Colonic mucosa (tissue), 4 donors: ENCODE data around the gene NOP16. TPM values are rescaled to one million over a fixed set of nuclear protein-coding genes. Genes with fewer than 3 reads are reported as not detected.

ENCODE experiments used
- DNase-seq: peaks from one replicate; pipeline ENCODE4 v3.0.0-alpha.2; 2020
- H3K27ac ChIP-seq: fragments of 200-600 bp; one replicate; pipeline ENCODE4 v1.8.0; 2021
- H3K27me3 ChIP-seq: fragments of 200-600 bp; one replicate; pipeline ENCODE4 v1.8.0; 2021
- H3K36me3 ChIP-seq: fragments of 200-600 bp; one replicate; pipeline ENCODE4 v1.8.0; 2021
- H3K4me1 ChIP-seq: fragments of 200-600 bp; one replicate; pipeline ENCODE4 v1.8.0; 2021; ENCODE audit warnings: mild to moderate bottlenecking
- H3K4me3 ChIP-seq: fragments of 200-600 bp; one replicate; pipeline ENCODE4 v1.8.0; 2021
- H3K9ac ChIP-seq, 2 donors: one replicate each; pipeline ENCODE4 v1.7.0; 2013; ENCODE audit warnings: control low read depth in 2 of 2, low read depth in 2 of 2, low read length in 2 of 2
- H3K9me3 ChIP-seq: fragments of 200-600 bp; one replicate; pipeline ENCODE4 v1.8.0; 2021
- CTCF ChIP-seq: fragments of 200-600 bp; IDR thresholded peaks from one replicate; pipeline ENCODE4 v1.8.0; 2022; ENCODE audit warnings: antibody characterized with exemption, mild to moderate bottlenecking
- intact Hi-C: fragments of 100-400 bp; cut with DNase I; formaldehyde crosslinking; loops from one replicate; pipeline ENCODE4 v1.14.1; 2022
- total RNA-seq, 2 donors: library from RNA; stranded (reverse); fragmentation: NEBNext Ultra II Directional in 1 of 2; extraction: Animal tissue kit (Norgen Biotek cat#: 25700) in 1 of 2; gene quantifications; one replicate each; pipeline ENCODE4 v1.2.1, GENCODE V29; 2021
- donor health status: healthy.
- donor health status: DM: no; HTN: no; CAD: no.
- donor health status: DM: no; HTN: no; CAD: no.

Gene NOP16
- total RNA-seq, 2 donors from 2014 or later, result 17.1 to 45.7 TPM

GRCh38 chr5:176405656-176406435 is 17.4 kb upstream of the NOP16 start:
- intact Hi-C loops, result no loop called here
- TF ChIP-seq CTCF, result no peak
- H3K36me3 ChIP-seq, result no peaks in the 10 kb centered on the region
- peaks cover 24% of the 10 kb centered on the region for H3K4me1 ChIP-seq
- H3K27ac ChIP-seq, result peak overlapping the region; percentile 97
- no peaks in the 10 kb centered on the region for H3K9me3 ChIP-seq
- H3K4me3 ChIP-seq, result no peak overlapping the region
- no peaks in the 10 kb centered on the region for H3K27me3 ChIP-seq
- DNase-seq, result peak; percentile 64
- peak overlapping the region; percentile 43 to 84 for H3K9ac ChIP-seq

- TF ChIP-seq CTCF, result no peak
- no peak overlapping the region for H3K4me3 ChIP-seq
- no peaks in the 10 kb centered on the region for H3K27me3 ChIP-seq
- no peaks in the 10 kb centered on the region for H3K9me3 ChIP-seq
- H3K27ac ChIP-seq, result peak overlapping the region; percentile 97
- peak; percentile 17 for DNase-seq
- no peaks in the 10 kb centered on the region for H3K36me3 ChIP-seq
- intact Hi-C loops, result no loop called here
- H3K4me1 ChIP-seq, result peaks cover 24% of the 10 kb centered on the region
- peak overlapping the region in 1 of 2 donors; percentile 89 for H3K9ac ChIP-seq
Observed at GRCh38 chr5:176401281-176402205, 13.1 kb upstream of the NOP16 start.

GRCh38 chr5:176400382-176401156 is 12.2 kb upstream of the NOP16 start:
- no peak overlapping the region for H3K4me3 ChIP-seq
- H3K9ac ChIP-seq, result peak overlapping the region; percentile 46 to 89
- H3K4me1 ChIP-seq, result peaks cover 21% of the 10 kb centered on the region
- intact Hi-C loops, result no loop called here
- TF ChIP-seq CTCF, result no peak
- peak overlapping the region; percentile 97 for H3K27ac ChIP-seq
- H3K36me3 ChIP-seq, result no peaks in the 10 kb centered on the region
- no peaks in the 10 kb centered on the region for H3K9me3 ChIP-seq
- no peaks in the 10 kb centered on the region for H3K27me3 ChIP-seq
- peak; percentile 93 for DNase-seq

- TF ChIP-seq CTCF, result no peak
Observed at GRCh38 chr5:176397736-176398420, 9.5 kb upstream of the NOP16 start.

More at GRCh38 chr5:176397736-176398420, 9.5 kb upstream of the NOP16 start:
- Histone ChIP-seq H3K27me3 (no peaks in the 10 kb centered on the region), H3K4me1 (peaks cover 7% of the 10 kb centered on the region), H3K9me3 (no peaks in the 10 kb centered on the region), H3K27ac (no peak overlapping the region), H3K36me3 (no peaks in the 10 kb centered on the region), H3K4me3 (no peak overlapping the region), H3K9ac (no peak overlapping the region)
- no peak for DNase-seq
- intact Hi-C loops, result no loop called here
